ENCODE data around the gene INPP5A. TPM values are rescaled to one million over a fixed set of nuclear protein-coding genes. Genes with fewer than 3 reads are reported as not detected.

Gene INPP5A
- total RNA-seq, 1 donor from 2014 or later: 20.9 TPM

DNA sequence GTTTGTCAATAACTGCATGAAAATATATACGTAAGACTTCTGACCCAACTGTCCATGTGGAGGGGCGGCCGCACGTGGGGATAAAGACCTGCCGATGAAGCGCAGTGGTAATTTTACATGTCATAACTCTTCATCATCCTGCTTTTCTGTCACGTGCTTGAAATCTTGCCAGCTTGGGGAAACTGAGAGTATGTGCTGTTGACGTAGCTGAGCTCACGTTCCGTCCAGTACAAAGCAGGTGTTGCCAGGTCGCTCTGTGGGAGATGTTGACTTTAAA lies 105.1 kb downstream of the INPP5A start:
- DNase-seq (ENCODE audit: low read depth in 2 of 2): no peak

DNA sequence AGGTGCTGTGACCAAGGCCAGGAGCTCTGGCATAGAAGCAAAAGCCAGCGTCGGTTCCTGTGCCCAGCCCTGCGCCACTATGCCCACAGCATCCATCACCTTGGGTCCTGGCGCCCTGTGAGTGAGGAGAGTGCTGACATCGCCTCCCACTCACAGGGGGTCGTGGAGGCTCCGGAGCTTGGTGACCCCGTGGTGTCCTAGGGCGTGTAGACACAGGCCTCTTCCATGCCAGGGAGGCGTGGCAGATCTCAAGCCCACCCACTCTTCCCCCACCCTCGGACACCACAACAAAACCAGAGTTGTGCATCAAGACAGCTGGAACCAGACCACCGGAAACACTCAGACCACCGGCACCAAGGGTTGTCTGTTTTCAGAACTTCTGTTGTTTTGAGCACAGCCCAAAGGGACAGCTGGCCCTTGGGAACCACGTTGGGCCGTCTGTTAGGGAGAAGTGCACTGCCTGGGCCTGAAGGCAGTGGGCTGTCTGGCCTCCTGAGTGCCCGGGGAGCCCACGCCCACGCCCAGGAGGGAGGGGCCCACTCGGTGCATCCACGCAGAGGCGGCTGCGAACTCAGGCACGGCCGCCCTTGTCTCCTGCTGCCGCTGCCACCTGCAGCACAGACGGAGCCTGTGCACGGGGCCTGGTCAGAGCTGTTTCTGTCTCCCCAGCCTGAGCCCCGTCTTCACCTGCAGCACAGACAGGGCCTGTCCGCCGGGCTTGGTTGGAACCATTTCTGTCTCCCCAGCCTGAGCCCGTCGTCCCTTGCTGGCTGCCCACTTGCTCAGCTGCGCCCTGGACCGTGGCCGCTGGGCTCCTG lies 106.3 kb downstream of the INPP5A start:
- no peak for DNase-seq (ENCODE audit: low read depth in 2 of 2)

- DNase-seq (ENCODE audit: low read depth in 2 of 2): no peak
Observed at GRCh38 chr10:132644527-132645246, 107.1 kb downstream of the INPP5A start.

- no peak for DNase-seq (ENCODE audit: low read depth in 2 of 2)
Observed at GRCh38 chr10:132645247-132645530, 107.6 kb downstream of the INPP5A start.

DNA sequence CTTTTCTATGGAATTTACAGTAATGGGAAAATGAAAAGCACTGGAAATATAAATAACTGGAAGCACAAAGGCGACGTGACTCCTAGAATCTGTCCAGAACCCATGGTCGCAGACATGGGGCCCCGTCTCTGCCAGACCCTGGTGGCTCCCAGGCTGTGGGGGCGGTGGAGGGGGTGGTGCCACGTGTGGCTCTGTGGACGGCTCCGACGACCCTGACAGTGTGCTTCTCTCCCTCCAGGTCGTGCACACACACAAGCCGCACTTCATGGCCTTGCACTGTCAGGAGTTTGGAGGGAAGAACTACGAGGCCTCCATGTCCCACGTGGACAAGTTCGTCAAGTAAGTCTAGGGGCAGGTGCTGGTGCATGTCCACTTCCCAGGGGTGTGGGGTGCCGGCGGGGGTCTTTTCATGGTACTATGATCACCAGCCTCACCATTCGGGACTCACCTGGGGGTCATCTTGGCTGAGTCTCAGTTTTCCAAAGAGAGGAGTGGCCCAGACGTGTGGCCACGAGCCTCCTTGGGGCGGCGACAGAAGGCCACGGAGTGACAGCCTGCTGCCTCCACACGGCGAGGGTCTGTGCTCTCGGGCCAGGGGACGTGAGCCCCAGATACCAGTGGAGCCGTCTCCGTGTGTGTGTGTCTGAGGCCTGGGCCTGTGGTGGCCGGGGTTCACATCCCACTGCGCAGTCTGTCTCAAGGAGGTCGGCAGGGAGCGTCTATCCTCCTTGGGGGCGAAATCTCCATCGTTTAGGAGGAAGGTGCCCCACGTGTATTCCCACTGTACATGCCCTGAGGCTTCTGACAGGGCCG lies 108.2 kb downstream of the INPP5A start:
- DNase-seq (ENCODE audit: low read depth in 2 of 2): no peak

DNA sequence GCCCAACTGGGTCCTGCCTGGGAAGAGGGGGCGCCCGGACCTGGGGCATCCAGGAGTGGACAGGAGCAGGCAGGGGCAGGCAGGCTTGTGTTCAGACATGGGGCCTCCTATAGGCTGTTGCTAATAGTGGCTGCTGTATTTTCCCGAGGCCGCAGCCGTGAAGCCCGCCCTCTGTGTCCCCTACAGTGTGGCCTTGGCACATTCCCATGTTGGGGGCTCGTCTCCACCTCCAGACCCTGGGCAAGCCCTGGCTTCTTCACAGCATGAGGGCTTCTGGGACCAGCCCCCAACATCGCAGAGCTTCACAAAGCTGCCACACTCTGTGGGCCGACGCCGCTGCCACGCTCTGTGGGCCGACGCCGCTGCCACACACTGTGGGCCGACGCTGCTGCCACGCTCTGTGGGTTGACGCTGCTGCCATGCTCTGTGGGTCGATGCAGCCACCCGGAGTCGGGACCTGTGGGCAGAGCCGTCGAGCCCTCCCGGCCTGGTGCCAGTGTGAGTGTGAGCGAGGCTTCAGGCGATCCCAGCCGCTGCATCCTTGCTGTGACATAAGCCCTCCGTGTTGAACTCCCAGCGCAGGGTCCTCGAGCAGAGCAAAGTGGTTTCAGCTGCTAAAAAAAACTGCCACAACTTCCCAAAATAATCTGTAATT lies 109.0 kb downstream of the INPP5A start:
- no peak for DNase-seq (ENCODE audit: low read depth in 2 of 2)

GRCh38 chr10:132647424-132647823 lies 109.8 kb downstream of the INPP5A start:
- DNase-seq (ENCODE audit: low read depth in 2 of 2): no peak

DNA sequence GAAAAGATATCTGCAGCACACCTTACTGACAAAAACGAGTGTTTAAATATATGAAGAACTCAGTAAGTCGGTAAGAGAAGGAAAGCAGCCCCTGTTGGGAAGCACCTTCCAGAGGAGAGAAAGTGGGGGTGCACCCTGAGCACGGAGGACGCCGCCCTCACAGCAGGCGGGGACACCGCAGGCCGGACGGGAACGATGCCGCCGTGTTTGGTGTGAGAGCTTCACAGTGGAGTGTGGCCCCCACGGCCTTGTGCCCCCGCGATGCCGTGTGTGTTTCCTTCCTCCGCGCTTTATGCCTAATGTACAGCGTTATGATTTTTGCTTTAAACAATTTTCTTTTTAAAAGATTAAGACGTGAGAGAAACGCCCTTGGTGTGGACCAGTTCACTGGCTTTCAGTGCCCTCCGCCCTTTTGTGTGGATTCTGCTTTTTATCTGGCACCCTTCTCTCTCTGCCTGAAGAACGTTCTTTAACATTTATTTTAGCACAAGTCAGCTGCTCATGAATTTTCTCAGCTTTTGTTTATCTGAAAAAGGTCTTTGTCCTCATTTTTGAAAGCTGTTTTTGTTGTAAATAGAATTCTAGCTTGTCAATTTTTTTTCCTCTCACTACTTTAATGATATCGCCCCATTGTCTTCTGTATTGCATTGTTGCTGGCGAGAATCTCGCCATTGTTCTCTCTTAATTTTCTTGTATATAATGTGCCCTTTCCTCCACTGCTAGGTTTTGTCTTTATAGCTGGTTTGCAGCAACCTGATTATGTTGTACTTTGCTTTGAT lies 110.7 kb downstream of the INPP5A start:
- no peak for DNase-seq (ENCODE audit: low read depth in 2 of 2)

GRCh38 chr10:132648851-132649528 lies 111.4 kb downstream of the INPP5A start:
- no peak for DNase-seq (ENCODE audit: low read depth in 2 of 2)

DNA sequence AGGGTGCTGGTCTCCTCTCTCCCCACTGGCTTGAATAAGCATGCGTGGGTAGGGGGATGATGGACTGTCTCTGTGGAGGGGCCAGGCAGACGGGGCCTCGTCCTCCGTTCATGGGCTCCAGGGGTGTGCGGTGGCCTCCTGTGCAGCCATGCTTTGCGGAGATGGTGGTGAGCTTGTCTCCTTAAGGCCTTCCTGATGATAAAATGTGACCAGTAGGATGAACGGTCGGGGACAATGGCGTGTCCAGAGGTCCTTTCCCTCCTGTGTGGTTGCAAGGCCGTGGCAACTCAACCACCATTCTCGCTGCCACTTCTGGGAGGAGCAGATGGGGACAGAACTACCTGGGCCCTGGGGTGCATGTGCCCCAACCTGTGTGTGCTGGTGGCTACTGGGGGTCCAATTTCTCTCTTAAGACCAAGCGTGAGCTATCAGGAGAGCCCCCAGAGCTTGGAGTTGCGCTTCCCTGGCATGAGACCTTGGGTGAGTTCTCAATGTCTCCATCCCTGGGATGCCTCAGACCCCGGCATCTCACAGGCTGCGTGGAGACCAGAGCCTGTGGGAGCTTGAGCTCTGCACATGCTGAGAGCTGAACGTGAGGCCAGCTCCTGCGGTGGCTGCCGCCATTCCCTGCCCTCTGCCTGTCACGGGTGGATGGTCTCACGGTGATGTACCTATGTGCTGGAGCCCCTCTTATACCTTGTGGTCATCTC lies 112.2 kb downstream of the INPP5A start:
- no peak for DNase-seq (ENCODE audit: low read depth in 2 of 2)

DNA sequence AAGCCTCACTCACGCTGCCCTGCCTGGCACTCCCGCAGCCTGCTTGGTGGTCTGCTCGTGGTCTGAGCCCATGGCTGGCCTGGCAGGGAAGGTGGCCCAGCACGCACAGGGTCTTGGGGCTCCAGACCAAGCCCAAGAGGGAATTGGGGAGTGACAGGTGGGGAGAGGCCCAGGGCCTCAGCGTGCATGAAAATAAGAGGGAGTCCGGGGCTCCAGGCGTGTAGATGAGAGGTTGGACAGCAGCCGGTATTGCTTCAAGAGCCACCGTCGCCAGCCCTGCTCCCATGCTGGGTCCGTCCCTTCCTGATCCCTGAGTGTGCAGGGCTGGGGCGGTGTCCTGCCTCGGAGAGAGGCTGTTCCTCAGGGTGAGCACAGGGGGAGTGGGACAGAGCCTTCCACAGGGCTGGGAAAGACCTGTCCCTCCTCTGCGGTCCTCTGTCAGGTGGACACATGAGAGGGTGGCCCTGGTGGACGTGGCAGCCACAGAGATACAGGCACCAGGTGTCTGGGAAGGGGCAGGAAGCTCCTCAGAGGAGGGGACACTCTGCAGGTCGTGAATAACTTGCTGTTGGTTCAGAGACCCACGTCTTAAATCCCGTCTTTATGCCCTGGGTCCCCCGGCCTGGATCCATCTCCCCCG lies 113.1 kb downstream of the INPP5A start:
- no peak for DNase-seq (ENCODE audit: low read depth in 2 of 2)

- DNase-seq (ENCODE audit: low read depth in 2 of 2): no peak
Observed at GRCh38 chr10:132651511-132652029, 114.0 kb downstream of the INPP5A start.

DNA sequence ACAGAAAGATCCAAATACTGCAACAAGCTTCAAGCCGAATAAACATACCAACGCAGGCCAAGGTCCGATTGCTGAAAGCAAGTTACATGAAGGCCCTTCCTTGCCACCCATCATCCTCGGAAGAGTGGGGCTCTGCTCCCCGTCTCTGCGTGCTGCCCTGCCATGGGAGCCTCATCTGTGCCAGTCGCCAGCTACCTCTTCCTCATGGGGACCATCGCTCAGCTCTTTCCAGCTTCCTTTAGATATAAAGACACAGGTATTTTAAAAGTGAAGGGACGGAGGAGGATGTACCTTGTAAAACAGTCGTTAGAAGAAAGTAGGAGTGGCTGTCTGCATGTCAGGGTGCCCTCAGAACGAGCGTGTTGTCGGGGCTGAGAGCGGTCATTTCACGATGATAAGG lies 114.9 kb downstream of the INPP5A start:
- DNase-seq (ENCODE audit: low read depth in 2 of 2): no peak

DNA sequence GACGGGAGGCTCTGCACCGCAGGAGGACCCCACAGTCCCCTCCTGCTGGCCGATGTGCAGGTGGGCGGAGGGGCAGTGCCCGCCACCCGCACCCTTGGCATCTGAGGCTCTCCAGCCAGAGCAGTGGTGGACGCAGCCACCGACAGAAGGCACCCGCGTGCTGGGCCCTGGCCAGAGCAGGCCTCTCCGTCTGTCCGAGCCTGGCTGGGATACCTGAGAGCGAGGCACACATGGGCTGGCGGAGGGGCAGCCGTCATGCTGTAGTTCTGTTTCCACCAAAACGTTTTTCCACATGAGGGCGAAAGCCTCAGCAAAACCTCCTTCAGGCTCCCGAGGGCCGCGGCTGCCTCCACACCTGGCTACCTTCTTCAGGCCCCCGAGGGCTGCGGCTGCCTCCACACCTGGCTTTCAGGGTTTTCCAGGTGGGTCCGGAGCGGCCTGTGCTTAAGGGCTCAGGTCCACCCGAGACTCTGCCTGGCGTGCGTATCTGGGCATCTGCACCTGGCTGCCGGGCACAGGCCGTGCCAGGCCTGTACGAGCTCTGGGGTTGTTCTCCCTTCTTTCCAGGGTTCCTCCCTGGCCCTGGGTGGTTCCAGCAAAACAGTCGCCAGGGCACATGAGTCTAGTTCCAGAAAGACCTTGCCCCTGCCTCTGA lies 115.5 kb downstream of the INPP5A start:
- no peak for DNase-seq (ENCODE audit: low read depth in 2 of 2)

GRCh38 chr10:132653721-132654120 lies 116.1 kb downstream of the INPP5A start:
- DNase-seq (ENCODE audit: low read depth in 2 of 2): no peak

GRCh38 chr10:132654121-132654571 lies 116.6 kb downstream of the INPP5A start:
- DNase-seq (ENCODE audit: low read depth in 2 of 2): no peak

DNA sequence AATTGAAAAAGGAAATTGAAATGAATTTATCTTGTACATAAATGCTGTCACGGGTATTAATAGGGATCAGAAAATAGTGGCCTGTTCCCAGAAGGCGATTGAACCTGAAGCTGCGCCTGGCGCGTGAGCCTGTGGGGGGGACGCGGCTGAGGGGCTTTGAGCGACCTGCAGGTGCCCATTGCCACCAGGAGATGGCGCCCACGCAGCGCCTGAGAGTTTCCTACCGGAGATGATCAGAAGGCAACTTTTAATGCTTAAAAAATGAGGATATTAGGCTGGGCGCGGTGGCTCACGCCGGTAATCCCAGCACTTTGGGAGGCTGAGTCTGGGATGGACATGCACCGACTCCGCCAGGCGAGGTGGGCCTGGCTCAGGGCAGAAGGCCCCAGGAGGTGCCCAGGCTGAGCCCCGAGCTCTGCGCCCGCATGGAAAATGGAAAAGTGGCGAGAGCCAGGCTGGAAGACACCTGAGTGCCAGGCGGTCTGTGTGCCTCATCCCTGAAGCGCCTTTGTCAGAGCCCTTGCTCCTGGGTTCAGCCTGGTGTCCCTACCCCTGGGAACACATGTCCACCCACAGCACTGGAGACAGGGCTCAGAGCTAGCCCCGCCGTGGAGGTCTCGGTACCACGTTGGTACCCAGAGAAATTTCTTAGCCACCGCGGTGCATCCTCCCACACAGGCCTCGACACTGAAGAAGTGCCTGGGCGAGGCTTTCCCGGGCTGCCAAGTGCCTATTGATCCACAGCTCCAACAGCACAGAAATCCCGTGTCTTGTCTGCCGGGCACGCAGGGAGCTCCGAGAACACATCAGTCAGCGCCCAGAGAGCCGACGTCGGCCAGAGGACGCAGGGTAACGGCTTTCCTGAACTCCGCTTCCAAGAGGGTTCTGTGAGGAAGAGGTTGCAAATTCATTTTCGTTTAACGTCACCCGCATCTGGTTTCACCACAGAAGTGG lies 117.4 kb downstream of the INPP5A start:
- DNase-seq (ENCODE audit: low read depth in 2 of 2): peak; percentile 28 to 62

DNA sequence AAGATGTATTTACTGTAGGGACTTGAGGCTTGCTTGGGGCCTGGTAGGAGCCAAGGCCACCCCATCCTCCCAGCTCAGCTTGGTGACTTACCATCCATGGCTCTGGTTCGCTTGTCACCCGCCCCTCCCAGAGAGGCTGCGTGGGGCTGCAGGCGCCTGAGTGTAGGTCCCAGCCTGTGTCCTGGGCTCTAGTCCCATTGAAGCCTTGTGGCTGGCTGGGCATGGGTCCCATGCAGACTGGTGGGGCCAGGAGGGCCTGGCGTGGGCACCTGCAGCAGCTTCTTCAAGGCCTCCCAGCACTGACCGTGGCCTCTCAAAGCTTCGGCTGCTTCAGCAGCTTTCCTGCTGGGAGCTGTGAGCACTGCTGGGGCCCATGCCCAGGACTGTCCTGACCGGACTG lies 118.1 kb downstream of the INPP5A start:
- DNase-seq (ENCODE audit: low read depth in 2 of 2): no peak
